GM18951 (cell line): Measurements from ENCODE around the gene PRLR.

ENCODE experiments used
- POLR2A ChIP-seq: IDR thresholded peaks from 4 replicates; pipeline ENCODE4 v1.6.1; 2011; ENCODE audit warnings: mild to moderate bottlenecking; ENCODE audit not compliant: insufficient read length, insufficient read depth; ENCODE audit errors: extremely low read depth
- in situ Hi-C: fragments of 300-500 bp; cut with MboI; formaldehyde crosslinking; loops from one replicate; pipeline ENCODE4 v1.12.0; 2022; ENCODE audit warnings: low sequenced_read_pairs, mixed read lengths, inconsistent platforms; ENCODE audit not compliant: unreplicated experiment

Gene PRLR

DNA sequence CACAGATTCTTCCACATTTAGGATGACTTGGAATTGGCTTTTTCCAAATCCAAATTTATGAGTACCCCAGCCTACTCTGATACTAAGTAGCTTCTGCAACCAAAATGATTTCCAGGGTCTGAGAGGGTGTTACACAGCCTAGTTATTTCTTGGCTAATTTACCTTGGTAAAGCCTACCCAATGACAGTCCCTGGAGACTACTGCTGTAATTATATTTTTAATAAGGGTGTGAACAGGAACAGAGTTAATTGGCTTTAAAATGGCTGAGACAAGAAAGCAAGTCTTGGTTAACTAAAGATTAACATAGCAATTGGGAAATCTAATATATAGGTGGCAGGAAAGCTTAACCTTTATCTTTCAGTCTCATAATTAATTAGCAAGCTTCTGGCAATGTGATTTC lies 9.3 kb downstream of the PRLR start:
- in situ Hi-C loops = no loop called here
- no peak for TF ChIP-seq POLR2A

DNA sequence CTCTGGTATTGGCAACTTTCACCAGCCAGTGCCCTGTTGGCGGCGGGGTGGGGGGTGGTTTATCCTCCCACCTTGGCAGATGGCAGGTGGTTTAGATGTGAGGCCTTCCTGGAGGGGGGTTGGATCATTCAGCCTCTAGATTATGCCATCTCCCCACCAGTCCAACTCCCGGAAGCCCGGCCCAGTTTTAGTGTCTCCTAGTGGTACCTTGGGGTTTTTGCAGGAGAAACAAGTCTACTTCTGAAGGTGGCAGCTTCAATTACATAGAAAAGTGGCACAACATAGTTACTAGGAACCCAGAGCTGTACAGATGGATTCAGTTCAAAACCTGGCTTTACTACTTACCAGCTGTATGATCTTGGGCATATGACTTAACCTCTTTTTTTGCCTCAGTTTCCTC lies 11.3 kb downstream of the PRLR start:
- in situ Hi-C loops = no loop called here
- TF ChIP-seq POLR2A = no peak

DNA sequence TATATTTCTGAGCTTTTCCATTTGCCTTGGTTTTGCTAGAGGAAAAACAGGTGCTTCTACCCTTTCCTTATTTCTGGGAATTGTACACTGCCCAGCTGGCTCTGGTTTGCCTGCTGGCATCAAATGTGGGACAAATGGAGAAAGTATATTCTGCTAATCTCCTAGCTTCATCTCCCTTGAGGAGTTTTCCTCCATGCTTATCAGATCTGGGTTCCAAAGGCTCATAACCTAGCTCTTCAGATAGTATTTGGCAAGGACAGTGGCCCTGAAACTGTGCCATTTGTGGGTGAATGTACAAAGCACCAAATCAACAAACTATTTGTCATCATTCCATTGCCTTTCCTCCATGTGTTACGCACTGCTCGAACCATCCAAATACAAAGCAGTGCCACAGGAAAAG lies 16.2 kb downstream of the PRLR start:
- in situ Hi-C loops = no loop called here

DNA sequence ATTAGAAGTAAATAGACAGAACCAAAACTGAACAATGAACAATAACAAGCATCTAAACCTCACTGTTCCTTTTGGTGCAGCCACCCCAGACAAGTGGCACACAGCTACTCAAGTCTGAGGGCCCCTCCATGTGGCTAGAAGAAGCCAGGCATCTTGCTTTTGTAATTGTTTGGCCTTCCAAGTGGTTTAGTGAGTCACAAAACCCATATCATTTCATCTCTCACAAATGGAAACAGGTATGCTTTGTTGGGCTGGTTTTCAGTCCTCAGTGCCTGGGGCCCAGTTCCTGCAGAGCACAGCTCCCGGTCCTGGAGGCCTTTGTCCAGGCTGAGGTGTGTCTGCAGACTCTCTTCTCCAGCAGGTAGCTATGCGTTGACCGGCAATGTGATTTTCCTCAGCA lies 16.7 kb downstream of the PRLR start:
- no peak for TF ChIP-seq POLR2A
- in situ Hi-C loops = no loop called here

More for the DNA sequence above, 16.2 kb downstream of the PRLR start:
- no peak for TF ChIP-seq POLR2A

DNA sequence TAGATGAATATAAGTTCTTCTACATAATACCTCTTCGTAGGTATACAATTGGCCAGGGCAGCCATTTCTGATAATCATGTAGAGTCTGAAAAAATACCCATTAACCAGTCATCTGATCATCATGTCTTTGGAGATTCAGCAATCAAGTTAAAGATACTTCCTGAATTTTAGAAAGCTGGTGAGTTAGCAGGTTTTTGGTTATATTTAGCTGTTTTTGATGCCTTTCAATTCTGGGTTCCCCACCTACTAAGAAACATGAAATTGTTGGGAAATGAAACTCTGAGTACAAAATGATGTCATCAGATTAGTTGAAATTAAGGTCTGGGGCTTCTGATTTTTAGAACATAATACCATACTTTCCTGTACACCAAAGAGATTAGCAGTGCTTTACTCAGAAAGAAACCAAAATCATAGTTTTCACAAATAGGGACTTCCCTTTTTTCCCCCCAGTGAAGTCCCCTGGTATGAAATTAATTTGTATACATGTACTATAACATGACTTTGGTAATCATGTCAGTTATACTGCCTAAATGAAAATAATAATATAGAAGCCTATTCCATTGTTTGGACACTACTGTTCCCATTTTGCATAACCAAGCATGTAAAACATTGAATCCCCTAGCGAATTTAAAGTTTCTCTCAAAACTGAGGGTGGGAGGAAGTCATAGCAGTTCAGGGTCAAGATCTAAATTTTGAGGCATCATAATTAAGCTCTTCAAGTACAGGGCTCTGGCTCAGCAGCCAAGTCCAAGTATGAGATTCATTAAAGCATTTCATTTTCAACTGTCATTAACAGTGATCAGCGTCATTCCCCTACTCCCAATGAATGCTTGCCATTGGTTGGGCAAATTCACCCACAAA lies 17.9 kb downstream of the PRLR start:
- no peak for TF ChIP-seq POLR2A
- in situ Hi-C loops = no loop called here

DNA sequence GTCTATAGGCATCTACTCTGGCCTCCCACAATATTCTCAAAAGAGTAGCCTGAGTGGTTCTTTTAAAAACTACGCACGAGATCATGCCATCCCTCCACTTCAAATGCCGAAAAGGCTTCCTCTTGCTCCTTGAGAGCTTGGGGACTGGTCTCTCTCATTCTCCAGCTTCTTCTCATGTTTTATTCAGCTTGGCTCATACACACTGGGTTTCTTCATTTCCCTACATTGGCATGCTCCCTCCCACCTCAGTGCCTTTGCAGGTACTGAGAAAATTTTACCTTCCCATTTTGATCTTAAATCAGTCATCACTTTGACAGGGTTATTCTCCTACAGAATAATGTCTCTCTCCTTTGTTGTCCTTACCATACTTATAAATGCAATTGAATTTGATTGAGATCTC lies 20.4 kb downstream of the PRLR start:
- TF ChIP-seq POLR2A = no peak
- in situ Hi-C loops = no loop called here

DNA sequence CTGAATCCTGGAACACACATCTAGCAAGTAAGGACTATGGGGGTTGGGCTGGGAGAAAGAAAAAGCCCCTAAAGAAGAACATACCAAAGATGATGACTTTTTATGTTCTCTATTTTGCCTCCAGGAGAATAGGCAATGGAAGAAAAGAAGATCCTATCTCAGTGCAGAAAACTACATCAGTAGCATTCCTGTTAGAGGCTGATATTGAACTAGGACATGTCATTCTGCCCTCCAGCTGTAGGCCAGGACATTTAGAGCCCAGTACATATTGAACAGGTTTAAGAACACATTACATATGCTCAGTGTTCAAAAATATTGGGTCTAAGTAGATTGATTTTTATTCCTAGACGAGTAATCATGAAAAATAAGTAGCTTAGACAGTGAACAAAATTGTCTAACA lies 24.7 kb downstream of the PRLR start:
- no peak for TF ChIP-seq POLR2A
- in situ Hi-C loops = no loop called here

DNA sequence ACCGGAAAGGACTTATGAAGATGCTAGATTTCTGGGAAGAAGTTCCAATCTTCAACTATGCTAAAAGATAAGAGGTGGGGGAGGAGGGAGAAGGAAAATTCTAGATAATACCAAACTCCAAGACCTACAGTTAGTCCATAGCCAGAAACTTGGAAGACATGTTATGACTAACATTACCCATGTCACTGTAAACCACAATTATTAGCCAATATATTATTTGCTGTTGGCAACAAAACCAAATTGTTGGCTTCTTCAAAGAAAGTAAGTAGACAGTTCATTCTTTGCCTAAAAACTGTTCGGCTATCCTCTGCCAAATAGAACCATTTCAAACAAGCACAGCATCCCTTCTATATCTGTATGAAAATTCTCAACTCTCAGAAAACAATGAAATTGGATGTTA lies 25.1 kb downstream of the PRLR start:
- in situ Hi-C loops = no loop called here
- TF ChIP-seq POLR2A = no peak

DNA sequence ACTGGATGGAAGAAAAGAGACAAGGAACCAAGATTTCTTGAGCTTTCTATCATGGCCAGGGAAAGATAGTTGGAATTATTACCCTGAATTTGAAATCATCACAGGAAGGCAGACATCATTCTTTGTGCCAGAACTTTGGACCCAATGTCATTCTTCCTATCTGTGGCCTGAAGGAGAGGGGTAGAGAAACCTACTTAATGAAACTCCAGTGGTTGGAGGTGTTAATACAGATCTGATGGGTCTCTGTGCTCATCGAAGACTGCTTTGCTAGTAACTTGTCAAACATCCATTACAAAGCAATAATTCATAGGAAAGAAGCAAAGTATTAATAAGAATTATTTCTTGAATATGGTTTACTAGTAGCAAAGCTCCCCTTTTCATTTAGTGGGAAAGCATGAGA lies 26.9 kb downstream of the PRLR start:
- in situ Hi-C loops = no loop called here
- TF ChIP-seq POLR2A = no peak

DNA sequence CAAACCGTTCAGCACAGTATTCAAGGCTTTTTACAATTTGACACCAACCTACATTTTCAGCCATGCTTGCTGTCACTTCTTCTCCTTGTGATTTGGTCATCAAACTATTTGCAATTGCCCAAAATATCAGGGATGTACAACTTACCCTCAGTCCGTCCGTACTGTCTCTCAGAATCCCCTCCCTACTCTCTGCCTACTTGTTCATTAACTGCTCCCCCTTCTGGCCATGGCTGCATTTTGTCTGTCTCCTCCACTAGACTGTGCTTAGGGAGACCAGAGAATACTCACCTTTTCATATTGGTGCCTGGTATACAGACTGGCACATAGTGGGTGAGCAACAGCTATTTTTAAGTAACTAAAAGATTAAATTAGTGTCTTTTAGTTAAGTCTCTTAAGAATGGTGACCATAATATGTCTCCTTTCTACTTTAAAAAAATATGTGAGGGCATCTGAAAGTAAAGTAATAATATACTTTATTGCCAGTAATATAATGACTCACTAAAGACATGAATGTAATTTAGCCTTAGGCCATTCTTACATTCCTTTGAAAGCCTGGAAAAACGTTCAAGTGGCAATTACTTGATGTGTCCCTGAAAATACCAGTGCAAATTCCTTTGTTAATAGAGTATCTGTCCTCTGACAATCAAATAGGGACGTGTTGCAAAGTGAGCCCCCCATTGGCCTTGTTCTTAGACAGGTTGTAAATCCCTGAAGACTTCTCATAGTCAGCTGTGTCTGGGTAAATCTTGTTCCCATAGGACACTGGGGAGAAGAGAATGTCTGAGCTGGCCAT lies 27.8 kb downstream of the PRLR start:
- TF ChIP-seq POLR2A = no peak
- in situ Hi-C loops = no loop called here

DNA sequence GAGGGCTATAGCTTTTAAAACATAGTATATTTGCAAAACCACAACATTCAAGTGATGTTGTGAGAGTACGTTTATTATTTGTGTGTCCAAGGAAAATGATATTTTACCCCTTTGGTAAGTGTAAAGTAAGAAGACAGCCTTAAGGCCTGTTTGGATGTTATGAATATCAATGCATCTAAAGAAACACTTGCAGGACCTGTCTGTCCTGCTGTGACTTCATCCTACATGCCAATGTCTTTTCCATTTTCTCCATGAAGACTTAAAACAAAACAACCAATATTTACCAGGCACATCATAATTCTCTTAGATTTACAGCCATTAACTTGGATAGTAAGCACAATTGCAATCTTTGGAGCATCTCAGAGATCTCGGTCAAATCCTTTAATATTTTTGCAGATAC lies 29.0 kb downstream of the PRLR start:
- no peak for TF ChIP-seq POLR2A
- in situ Hi-C loops = no loop called here

DNA sequence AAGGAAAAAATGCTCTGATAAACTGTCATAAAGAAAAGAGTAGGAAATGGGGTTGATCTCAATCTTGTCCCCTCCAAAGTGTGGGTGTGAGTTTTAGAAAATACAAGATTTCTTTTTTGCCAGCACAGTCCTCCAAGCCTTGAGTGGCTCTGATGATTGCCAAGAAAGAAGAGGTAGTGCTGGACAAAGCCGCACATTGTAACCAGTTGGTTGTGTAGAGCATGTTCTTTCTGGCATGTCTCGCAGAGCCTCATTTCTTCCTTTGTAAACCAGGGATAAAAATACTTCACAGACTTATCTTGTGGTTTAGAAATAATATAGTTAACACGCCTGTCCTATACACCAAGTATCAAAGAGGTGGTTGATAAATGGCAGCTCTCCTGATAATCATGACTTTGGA lies 30.4 kb downstream of the PRLR start:
- TF ChIP-seq POLR2A = no peak
- in situ Hi-C loops = no loop called here

DNA sequence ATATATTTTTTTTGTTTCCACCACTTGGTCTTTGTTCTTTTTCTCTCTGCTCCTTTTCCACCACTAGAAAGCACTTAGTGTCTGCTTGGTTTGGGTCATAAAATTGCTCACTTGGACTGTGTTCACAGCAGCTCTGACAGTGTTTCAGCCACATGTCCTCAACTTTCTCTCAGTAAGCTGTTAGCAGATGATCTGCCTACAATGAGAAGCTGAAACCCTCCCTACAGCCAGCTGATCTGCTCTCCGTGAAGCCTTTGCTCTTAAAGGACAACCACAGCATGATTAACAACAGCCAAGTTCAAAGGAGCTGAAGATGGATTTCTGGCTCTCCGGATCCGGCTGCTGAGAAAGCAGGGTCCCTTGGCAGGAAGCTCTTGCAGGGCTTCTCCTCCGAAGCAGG lies 31.6 kb downstream of the PRLR start:
- TF ChIP-seq POLR2A = no peak
- in situ Hi-C loops = no loop called here

DNA sequence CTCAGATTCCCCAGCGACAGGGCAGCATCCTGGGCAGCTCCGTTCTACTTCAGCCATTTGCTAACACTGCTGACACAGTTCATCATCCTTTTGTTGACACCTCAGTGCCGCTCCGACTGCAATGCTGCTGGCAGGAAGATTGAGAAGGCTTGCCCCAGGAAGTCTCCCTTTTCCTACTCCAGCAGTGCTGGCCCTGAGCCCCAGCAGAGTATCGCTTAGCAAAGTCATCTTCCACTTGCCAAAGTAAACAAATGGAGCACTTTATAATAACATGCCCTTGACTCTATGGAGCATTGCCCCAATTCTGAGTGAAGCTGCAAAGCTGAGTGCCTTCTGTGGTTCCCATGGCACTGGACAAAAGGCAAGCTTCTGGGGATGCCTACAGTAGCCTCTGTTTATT lies 32.2 kb downstream of the PRLR start:
- in situ Hi-C loops = no loop called here
- no peak for TF ChIP-seq POLR2A
